GM23338 (cell line): ENCODE results near the gene CFAP65. TPM values are rescaled to one million over a fixed set of nuclear protein-coding genes. Genes with fewer than 3 reads are reported as not detected.

Experiments
- ATAC-seq: fragments of 200-7000 bp; cut with Tn5 transposase; 3 replicates; pipeline ENCODE4 v1.9.1; 2020
- DNase-seq: peaks from one replicate; pipeline ENCODE4 v3.0.0-alpha.2; 2015; ENCODE audit warnings: low spot score
- H2AFZ ChIP-seq: fragments of 200-600 bp; sonication (generic); 2 replicates; pipeline ENCODE4 v1.8.0; 2016; ENCODE audit warnings: antibody characterized with exemption, mild to moderate bottlenecking, moderate library complexity
- H3F3A ChIP-seq: fragments of 200-600 bp; sonication (generic); replicated peaks from 2 replicates; pipeline ENCODE4 v1.8.0; 2017; ENCODE audit warnings: antibody characterized with exemption, mixed run types, low read depth
- H3K27ac ChIP-seq: fragments of 200-600 bp; sonication (generic); 2 replicates; pipeline ENCODE4 v1.6.1; 2016; ENCODE audit warnings: low read depth
- H3K27me3 ChIP-seq: fragments of 200-600 bp; sonication (generic); 2 replicates; pipeline ENCODE4 v1.8.0; 2016; ENCODE audit warnings: mild to moderate bottlenecking, mixed run types, moderate library complexity; ENCODE audit not compliant: insufficient read depth
- H3K36me3 ChIP-seq: fragments of 200-600 bp; sonication (generic); 2 replicates; pipeline ENCODE4 v1.8.0; 2016; ENCODE audit warnings: mild to moderate bottlenecking; ENCODE audit not compliant: insufficient read depth
- H3K4me1 ChIP-seq: fragments of 200-600 bp; sonication (generic); 2 replicates; pipeline ENCODE4 v1.8.0; 2016; ENCODE audit warnings: mild to moderate bottlenecking, moderate library complexity; ENCODE audit not compliant: insufficient read depth
- H3K4me2 ChIP-seq: fragments of 200-600 bp; sonication (generic); 2 replicates; pipeline ENCODE4 v1.7.1; 2017; ENCODE audit warnings: mixed run types
- H3K4me3 ChIP-seq: fragments of 200-600 bp; sonication (generic); 2 replicates; pipeline ENCODE4 v1.6.1; 2016; ENCODE audit warnings: mixed run types
- H3K79me2 ChIP-seq: fragments of 200-600 bp; sonication (generic); replicated peaks from 2 replicates; pipeline ENCODE4 v1.8.0; 2017; ENCODE audit warnings: mild to moderate bottlenecking; ENCODE audit not compliant: insufficient read depth
- H3K9me2 ChIP-seq: fragments of 200-600 bp; sonication (generic); 2 replicates; pipeline ENCODE4 v1.8.0; 2017; ENCODE audit not compliant: insufficient read depth
- H4K20me1 ChIP-seq: fragments of 200-600 bp; sonication (generic); replicated peaks from 2 replicates; pipeline ENCODE4 v1.8.0; 2017; ENCODE audit warnings: mild to moderate bottlenecking; ENCODE audit not compliant: insufficient read depth
- H3K27ac Mint-ChIP-seq: 2 replicates; pipeline ENCODE4 v1.8.0; 2020; ENCODE audit warnings: inconsistent platforms, mild to moderate bottlenecking, moderate library complexity, mixed read lengths
- H3K27me3 Mint-ChIP-seq: 3 replicates; pipeline ENCODE4 v1.8.0; 2022; ENCODE audit warnings: low read depth, mild to moderate bottlenecking, moderate library complexity, mixed read lengths, inconsistent platforms; ENCODE audit not compliant: insufficient read depth, poor library complexity
- H3K36me3 Mint-ChIP-seq: 3 replicates; pipeline ENCODE4 v1.8.0; 2021; ENCODE audit warnings: low read depth, mild to moderate bottlenecking, inconsistent platforms, moderate library complexity, mixed read lengths
- H3K4me1 Mint-ChIP-seq: 3 replicates; pipeline ENCODE4 v1.8.0; 2020; ENCODE audit warnings: mild to moderate bottlenecking, inconsistent platforms, mixed read lengths
- H3K4me3 Mint-ChIP-seq: 3 replicates; pipeline ENCODE4 v1.8.0; 2021; ENCODE audit warnings: moderate library complexity, mild to moderate bottlenecking, inconsistent platforms, mixed read lengths
- H3K9me3 Mint-ChIP-seq: 3 replicates; pipeline ENCODE4 v1.8.0; 2020; ENCODE audit warnings: moderate library complexity, mild to moderate bottlenecking, inconsistent platforms, mixed read lengths
- EZH2 ChIP-seq: fragments of 200-600 bp; sonication (generic); IDR thresholded peaks from one replicate; pipeline ENCODE4 v1.8.0; 2017; ENCODE audit warnings: antibody characterized with exemption, mild to moderate bottlenecking, low read depth; ENCODE audit not compliant: unreplicated experiment
- EZH2phosphoT487 ChIP-seq: fragments of 200-600 bp; sonication (generic); IDR thresholded peaks from one replicate; pipeline ENCODE4 v1.8.1; 2018; ENCODE audit warnings: antibody characterized with exemption; ENCODE audit not compliant: unreplicated experiment
- NANOG ChIP-seq: IDR thresholded peaks from 2 replicates; pipeline ENCODE4 v1.6.1; 2016; ENCODE audit warnings: antibody characterized with exemption, borderline replicate concordance
- POLR2AphosphoS5 ChIP-seq: IDR thresholded peaks from 2 replicates; pipeline ENCODE4 v1.6.1; 2016; ENCODE audit warnings: antibody characterized with exemption, low read depth
- ZNF114 ChIP-seq: fragments of 250-450 bp; sonication (Bioruptor Pico); IDR thresholded peaks from 2 replicates; pipeline ENCODE4 v1.5.0; 2020; ENCODE audit warnings: mild to moderate bottlenecking, moderate library complexity
- ZNF331 ChIP-seq: fragments of 250-450 bp; sonication (Bioruptor Pico); IDR thresholded peaks from 2 replicates; pipeline ENCODE4 v1.5.0; 2020; ENCODE audit warnings: low read depth, mild to moderate bottlenecking, moderate library complexity
- polyA plus RNA-seq: library from polyadenylated mRNA; unstranded; fragments of >200 nt; fragmentation: Nextera tagmentation; extraction: Ambion mirVana; gene quantifications from 2 replicates; pipeline ENCODE4 v1.2.1, GENCODE V29; 2016
- total RNA-seq: library from RNA; depleted of rRNA; stranded (reverse); fragments of >200 nt; shearing (Covaris generic); gene quantifications from 2 replicates; pipeline ENCODE4 v1.2.3, GENCODE V29; 2014

The CFAP65 gene
- total and polyA plus RNA-seq, 2 experiments from 2014 or later: 0.38 to 0.74 TPM

- H3K27me3 Mint-ChIP-seq: peaks cover 99% of the 10 kb centered on the region
- Histone ChIP-seq H3K9me2 (no peaks in the 10 kb centered on the region), H2AFZ (no peak overlapping the region), H3K4me2 (no peak overlapping the region), H3K79me2 (no peaks in the 10 kb centered on the region), H3K27ac (no peak overlapping the region), H3F3A (peaks cover 4% of the 10 kb centered on the region; the same call in 1 of the 2 replicates), H3K4me1 (peaks cover 22% of the 10 kb centered on the region), H4K20me1 (peaks cover 18% of the 10 kb centered on the region; the same call in 1 of the 2 replicates), H3K27me3 (peaks cover 100% of the 10 kb centered on the region), H3K4me3 (no peak overlapping the region), H3K36me3 (no peaks in the 10 kb centered on the region)
- H3K4me3 Mint-ChIP-seq: no peak overlapping the region
- H3K36me3 Mint-ChIP-seq: no peaks in the 10 kb centered on the region
- no peak for DNase-seq
- peaks cover 3% of the 10 kb centered on the region; the same call in 1 of the 3 replicates for H3K9me3 Mint-ChIP-seq
- no peak for ATAC-seq
- TF ChIP-seq ZNF331: no peak
- TF ChIP-seq EZH2: peak; percentile 86
- peaks cover 3% of the 10 kb centered on the region; the same call in 2 of the 3 replicates for H3K4me1 Mint-ChIP-seq
- no peak overlapping the region for H3K27ac Mint-ChIP-seq
Measured at GRCh38 chr2:218990612-218991011, 50.7 kb downstream of the CFAP65 start.

DNA sequence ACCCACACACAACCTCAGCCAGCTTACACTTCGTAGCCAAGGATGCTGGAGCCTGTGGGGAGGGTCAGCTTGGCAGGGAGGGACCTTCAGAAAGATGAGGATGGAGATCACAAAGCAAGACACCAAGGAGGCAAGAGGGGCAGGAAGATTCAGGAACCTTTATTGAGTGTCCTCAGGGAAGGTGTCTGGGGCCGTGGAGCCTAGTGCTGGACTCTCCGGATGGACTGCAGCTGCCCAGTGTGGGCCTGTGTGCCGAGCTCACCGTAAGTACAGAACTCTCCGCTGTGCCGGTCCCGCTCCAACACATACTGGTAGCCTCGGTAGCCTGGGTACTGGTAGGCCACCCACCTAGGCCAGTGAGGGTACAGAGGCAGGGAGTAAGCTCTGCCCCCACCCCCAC lies 51.3 kb downstream of the CFAP65 start:
- Mint-ChIP-seq H3K36me3 (no peaks in the 10 kb centered on the region), H3K4me3 (no peak overlapping the region), H3K27ac (no peak overlapping the region), H3K4me1 (peaks cover 3% of the 10 kb centered on the region; the same call in 1 of the 3 replicates), H3K9me3 (peaks cover 3% of the 10 kb centered on the region; the same call in 1 of the 3 replicates), H3K27me3 (peaks cover 97% of the 10 kb centered on the region)
- ATAC-seq: no peak
- Histone ChIP-seq H4K20me1 (peaks cover 13% of the 10 kb centered on the region; the same call in 1 of the 2 replicates), H3K27ac (no peak overlapping the region), H3K4me3 (no peak overlapping the region), H3K79me2 (no peaks in the 10 kb centered on the region), H3K4me2 (no peak overlapping the region), H2AFZ (no peak overlapping the region), H3K27me3 (peaks cover 100% of the 10 kb centered on the region), H3K36me3 (no peaks in the 10 kb centered on the region), H3F3A (peaks cover 4% of the 10 kb centered on the region; the same call in 1 of the 2 replicates), H3K9me2 (no peaks in the 10 kb centered on the region), H3K4me1 (peaks cover 22% of the 10 kb centered on the region)
- TF ChIP-seq POLR2AphosphoS5 (no peak), EZH2phosphoT487 (peak; percentile 46)
- DNase-seq: no peak

DNA sequence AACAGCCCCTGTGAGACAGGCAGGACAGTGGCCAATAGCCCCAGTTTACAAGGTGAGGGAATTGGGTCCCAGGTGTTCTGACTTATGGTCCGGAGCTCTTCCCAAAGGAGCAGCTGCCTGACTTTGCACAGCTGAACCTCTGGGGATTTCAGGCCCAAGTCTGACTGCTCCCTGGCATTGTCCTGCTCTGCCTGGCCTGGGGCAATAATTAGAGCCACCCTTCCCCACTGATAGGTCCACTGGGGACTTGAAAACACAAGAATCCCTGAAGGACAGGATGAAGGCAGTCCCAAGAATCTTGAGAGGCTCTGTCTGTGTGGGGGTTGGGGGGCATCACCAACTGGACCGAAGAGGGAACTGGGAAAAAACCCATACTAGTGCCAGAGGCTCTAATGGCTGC lies 52.7 kb downstream of the CFAP65 start:
- H3K9me3 Mint-ChIP-seq: peaks cover 3% of the 10 kb centered on the region; the same call in 2 of the 3 replicates
- H3K27ac Mint-ChIP-seq: no peak overlapping the region
- Histone ChIP-seq H3K4me1 (peaks cover 21% of the 10 kb centered on the region), H3K27ac (no peak overlapping the region), H3K36me3 (no peaks in the 10 kb centered on the region), H2AFZ (no peak overlapping the region), H3K27me3 (peaks cover 100% of the 10 kb centered on the region), H3K9me2 (no peaks in the 10 kb centered on the region), H3K79me2 (no peaks in the 10 kb centered on the region), H3K4me2 (no peak overlapping the region), H3K4me3 (no peak overlapping the region), H4K20me1 (peaks cover 12% of the 10 kb centered on the region; the same call in 1 of the 2 replicates), H3F3A (no peaks in the 10 kb centered on the region; the same call in 1 of the 2 replicates)
- H3K27me3 Mint-ChIP-seq: peaks cover 96% of the 10 kb centered on the region
- peak; percentile 40 for TF ChIP-seq EZH2
- no peak for TF ChIP-seq NANOG
- H3K36me3 Mint-ChIP-seq: no peaks in the 10 kb centered on the region
- H3K4me3 Mint-ChIP-seq: no peak overlapping the region
- H3K4me1 Mint-ChIP-seq: peaks cover 3% of the 10 kb centered on the region; the same call in 2 of the 3 replicates
- DNase-seq (no peak), ATAC-seq (no peak)

- Histone ChIP-seq H3K36me3 (no peaks in the 10 kb centered on the region), H4K20me1 (peaks cover 17% of the 10 kb centered on the region; the same call in 1 of the 2 replicates), H3K4me2 (no peak overlapping the region), H3K27me3 (peaks cover 100% of the 10 kb centered on the region), H3K79me2 (no peaks in the 10 kb centered on the region), H3K4me1 (peaks cover 21% of the 10 kb centered on the region; the same call in 1 of the 2 replicates), H3K9me2 (no peaks in the 10 kb centered on the region), H3K4me3 (no peak overlapping the region), H2AFZ (no peak overlapping the region), H3F3A (peaks cover 3% of the 10 kb centered on the region; the same call in 1 of the 2 replicates), H3K27ac (no peak overlapping the region)
- peaks cover 7% of the 10 kb centered on the region for H3K4me1 Mint-ChIP-seq
- H3K4me3 Mint-ChIP-seq: no peak overlapping the region
- DNase-seq (no peak), ATAC-seq (no peak)
- H3K27me3 Mint-ChIP-seq: peaks cover 97% of the 10 kb centered on the region
- peaks cover 3% of the 10 kb centered on the region; the same call in 2 of the 3 replicates for H3K9me3 Mint-ChIP-seq
- no peaks in the 10 kb centered on the region for H3K36me3 Mint-ChIP-seq
- no peak overlapping the region for H3K27ac Mint-ChIP-seq
- no peak for TF ChIP-seq POLR2AphosphoS5
- no peak for TF ChIP-seq ZNF114 (CRISPR knock-in tag)
Measured at GRCh38 chr2:218988164-218988563, 53.2 kb downstream of the CFAP65 start.
